Measurements from ENCODE around the gene UBE3B. TPM values are rescaled to one million over a fixed set of nuclear protein-coding genes. Genes with fewer than 3 reads are reported as not detected.

Gene UBE3B
- total RNA-seq, 1 donor from 2014 or later = 28.4 TPM

DNA sequence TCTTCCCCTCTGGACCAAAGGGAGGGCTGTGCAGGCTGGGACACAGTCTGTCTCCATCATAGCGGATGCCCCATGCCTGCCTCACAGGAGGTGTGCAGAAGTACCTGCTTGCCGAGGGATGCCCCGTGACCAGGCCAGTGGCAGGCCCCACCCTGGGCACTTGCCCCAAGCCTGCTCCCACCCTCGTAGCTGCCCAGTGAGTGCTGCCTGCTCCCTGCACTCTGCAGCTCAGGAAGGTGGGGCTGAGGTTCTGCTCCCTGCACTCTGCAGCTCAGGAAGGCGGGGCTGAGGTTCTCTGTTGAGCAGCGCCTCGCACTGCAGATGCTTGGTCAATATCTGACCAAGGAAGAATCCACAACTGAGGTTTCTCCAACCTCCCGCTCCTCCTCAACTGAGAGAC is 89.0 kb downstream of the UBE3B start:
- TF ChIP-seq EZH2 (IDR thresholded peaks at IDR 0.05) (no peak), EZH2phosphoT487 (IDR thresholded peaks at IDR 0.05) (no peak)
- TF ChIP-seq, protein P1, sequence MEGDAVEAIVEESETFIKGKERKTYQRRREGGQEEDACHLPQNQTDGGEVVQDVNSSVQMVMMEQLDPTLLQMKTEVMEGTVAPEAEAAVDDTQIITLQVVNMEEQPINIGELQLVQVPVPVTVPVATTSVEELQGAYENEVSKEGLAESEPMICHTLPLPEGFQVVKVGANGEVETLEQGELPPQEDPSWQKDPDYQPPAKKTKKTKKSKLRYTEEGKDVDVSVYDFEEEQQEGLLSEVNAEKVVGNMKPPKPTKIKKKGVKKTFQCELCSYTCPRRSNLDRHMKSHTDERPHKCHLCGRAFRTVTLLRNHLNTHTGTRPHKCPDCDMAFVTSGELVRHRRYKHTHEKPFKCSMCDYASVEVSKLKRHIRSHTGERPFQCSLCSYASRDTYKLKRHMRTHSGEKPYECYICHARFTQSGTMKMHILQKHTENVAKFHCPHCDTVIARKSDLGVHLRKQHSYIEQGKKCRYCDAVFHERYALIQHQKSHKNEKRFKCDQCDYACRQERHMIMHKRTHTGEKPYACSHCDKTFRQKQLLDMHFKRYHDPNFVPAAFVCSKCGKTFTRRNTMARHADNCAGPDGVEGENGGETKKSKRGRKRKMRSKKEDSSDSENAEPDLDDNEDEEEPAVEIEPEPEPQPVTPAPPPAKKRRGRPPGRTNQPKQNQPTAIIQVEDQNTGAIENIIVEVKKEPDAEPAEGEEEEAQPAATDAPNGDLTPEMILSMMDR (IDR thresholded peaks at IDR 0.05) = no peak
- no peak overlapping the region for H3K27ac ChIP-seq
- no peak overlapping the region for H3K27ac Mint-ChIP-seq
- peaks cover 28% of the 10 kb centered on the region for H3K36me3 Mint-ChIP-seq
- no peak overlapping the region for H3K4me3 ChIP-seq
- H3K9me3 ChIP-seq (ENCODE audit: low read depth) = no peaks in the 10 kb centered on the region
- H3K79me2 ChIP-seq (ENCODE audit: low read depth) = no peaks in the 10 kb centered on the region
- no peak overlapping the region for H3K9ac ChIP-seq
- no peaks in the 10 kb centered on the region for H4K20me1 ChIP-seq (ENCODE audit: low read depth)
- H3K27me3 Mint-ChIP-seq (ENCODE audit: insufficient read depth, low read depth) = peaks cover 6% of the 10 kb centered on the region
- H3F3A ChIP-seq (ENCODE audit: low read depth) = no peaks in the 10 kb centered on the region
- H3K36me3 ChIP-seq = no peaks in the 10 kb centered on the region
- H3K4me1 Mint-ChIP-seq = peaks cover 3% of the 10 kb centered on the region
- H2AFZ ChIP-seq (replicated peaks) = no peak overlapping the region
- no peak for DNase-seq (ENCODE audit: low spot score)
- H3K4me3 Mint-ChIP-seq = no peak overlapping the region
- H3K4me2 ChIP-seq = no peak overlapping the region
- H3K27me3 ChIP-seq = no peaks in the 10 kb centered on the region
- no peaks in the 10 kb centered on the region for H3K4me1 ChIP-seq
- H3K9me3 Mint-ChIP-seq = no peaks in the 10 kb centered on the region

GRCh38 chr12:109567296-109567695 is 89.9 kb downstream of the UBE3B start:
- no peak overlapping the region for H3K4me3 Mint-ChIP-seq
- no peaks in the 10 kb centered on the region for H3F3A ChIP-seq (ENCODE audit: low read depth)
- TF ChIP-seq EZH2phosphoT487 (IDR thresholded peaks at IDR 0.05) = no peak
- no peak for TF ChIP-seq EZH2 (IDR thresholded peaks at IDR 0.05)
- TF ChIP-seq, protein P1 (IDR thresholded peaks at IDR 0.05) = no peak
- H3K4me1 Mint-ChIP-seq = peaks cover 5% of the 10 kb centered on the region
- H3K27ac Mint-ChIP-seq = no peak overlapping the region
- H3K27me3 ChIP-seq = no peaks in the 10 kb centered on the region
- no peak overlapping the region for H3K4me2 ChIP-seq
- H3K9ac ChIP-seq = no peak overlapping the region
- H3K79me2 ChIP-seq (ENCODE audit: low read depth) = no peaks in the 10 kb centered on the region
- no peaks in the 10 kb centered on the region for H3K36me3 ChIP-seq
- H4K20me1 ChIP-seq (ENCODE audit: low read depth) = no peaks in the 10 kb centered on the region
- H3K4me3 ChIP-seq = no peak overlapping the region
- H3K36me3 Mint-ChIP-seq = peaks cover 26% of the 10 kb centered on the region
- H3K4me1 ChIP-seq = no peaks in the 10 kb centered on the region
- H2AFZ ChIP-seq (replicated peaks) = no peak overlapping the region
- no peak overlapping the region for H3K27ac ChIP-seq
- DNase-seq (ENCODE audit: low spot score) = no peak
- H3K9me3 ChIP-seq (ENCODE audit: low read depth) = no peaks in the 10 kb centered on the region
- H3K27me3 Mint-ChIP-seq (ENCODE audit: insufficient read depth, low read depth) = peaks cover 4% of the 10 kb centered on the region
- no peaks in the 10 kb centered on the region for H3K9me3 Mint-ChIP-seq

DNA sequence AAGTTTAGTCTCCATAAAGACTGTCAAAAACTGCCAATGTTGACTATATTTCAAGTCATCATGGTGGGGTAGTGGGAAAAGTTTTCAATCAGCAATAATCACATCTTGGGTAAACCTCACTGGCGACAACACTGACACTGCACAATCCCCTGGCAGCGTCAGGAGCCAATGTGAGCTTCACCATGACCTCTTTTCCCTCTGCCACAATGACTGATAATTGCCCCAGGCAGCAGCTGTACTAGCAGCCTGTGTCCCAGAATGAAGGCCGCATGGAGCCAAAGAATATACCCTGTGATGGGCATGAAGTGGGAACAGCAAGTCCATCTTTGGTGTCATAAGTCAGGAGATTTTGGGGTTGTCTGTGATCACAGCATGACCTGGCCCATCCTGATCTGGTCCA is 90.5 kb downstream of the UBE3B start:
- Histone ChIP-seq H3K4me2 (no peak overlapping the region), H3K4me3 (no peak overlapping the region), H3K9me3 (ENCODE audit: low read depth) (no peaks in the 10 kb centered on the region), H3K36me3 (no peaks in the 10 kb centered on the region), H3K27ac (no peak overlapping the region), H3K4me1 (peaks cover 6% of the 10 kb centered on the region), H3K79me2 (ENCODE audit: low read depth) (peaks cover 5% of the 10 kb centered on the region), H2AFZ (replicated peaks) (no peak overlapping the region), H4K20me1 (ENCODE audit: low read depth) (no peaks in the 10 kb centered on the region), H3K27me3 (no peaks in the 10 kb centered on the region), H3F3A (ENCODE audit: low read depth) (no peaks in the 10 kb centered on the region), H3K9ac (no peak overlapping the region)
- H3K4me3 Mint-ChIP-seq = no peak overlapping the region
- peaks cover 23% of the 10 kb centered on the region for H3K36me3 Mint-ChIP-seq
- no peak for DNase-seq (ENCODE audit: low spot score)
- TF ChIP-seq, protein P1 (IDR thresholded peaks at IDR 0.05) = no peak
- TF ChIP-seq EZH2phosphoT487 (IDR thresholded peaks at IDR 0.05) (no peak), EZH2 (IDR thresholded peaks at IDR 0.05) (no peak)
- peaks cover 5% of the 10 kb centered on the region for H3K27me3 Mint-ChIP-seq (ENCODE audit: insufficient read depth, low read depth)
- H3K4me1 Mint-ChIP-seq = peaks cover 11% of the 10 kb centered on the region
- no peak overlapping the region for H3K27ac Mint-ChIP-seq
- H3K9me3 Mint-ChIP-seq = no peaks in the 10 kb centered on the region
